ENCODE results near the gene POTEJ. TPM values are rescaled to one million over a fixed set of nuclear protein-coding genes. Genes with fewer than 3 reads are reported as not detected.
"Not testable (repeated sequence)": the region's sequence is repeated elsewhere in the genome, so short reads cannot be mapped to it uniquely, and the experiment has no call there.

POTEJ gene
- total RNA-seq, 4 donors from 2014 or later, result 0.27 TPM; not detected in 3

DNA sequence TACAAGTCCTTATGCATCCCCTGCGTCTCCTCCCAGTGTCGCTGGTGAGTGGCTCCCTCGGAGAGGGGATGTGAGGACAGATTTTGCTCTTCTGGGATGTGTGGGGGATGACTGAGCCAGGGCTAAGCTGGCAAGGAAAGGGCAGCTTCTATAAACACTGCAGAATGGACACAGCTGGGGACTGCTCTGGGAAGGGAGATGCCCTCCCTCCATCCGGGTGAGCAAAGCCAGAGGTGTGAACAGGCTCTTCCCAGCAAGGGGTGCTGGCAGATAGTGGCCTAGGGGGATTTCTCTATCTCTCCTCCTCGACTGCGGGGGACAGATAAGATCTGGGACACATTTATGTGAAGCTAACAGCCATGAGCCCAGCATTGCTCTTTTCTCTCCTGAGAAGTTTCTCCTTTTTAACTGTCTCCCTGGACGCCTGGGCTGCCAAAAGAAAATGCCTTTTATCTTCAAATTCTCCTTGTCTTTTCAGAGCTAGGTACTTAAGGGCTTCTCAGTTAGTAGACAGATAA is 20.3 kb upstream of the POTEJ start:
- H3K4me3 ChIP-seq (replicated peaks in 1 of 3); H3K27me3 ChIP-seq; H3K27ac ChIP-seq; H3K9me3 ChIP-seq; intact Hi-C loops (cut with DNase I); H3K4me1 ChIP-seq; H3K36me3 ChIP-seq; DNase-seq: not testable (repeated sequence)
- WGBS, 2 donors, result 33 to 43% methylated on average over 4 to 6 of the region's 7 CpGs

DNA sequence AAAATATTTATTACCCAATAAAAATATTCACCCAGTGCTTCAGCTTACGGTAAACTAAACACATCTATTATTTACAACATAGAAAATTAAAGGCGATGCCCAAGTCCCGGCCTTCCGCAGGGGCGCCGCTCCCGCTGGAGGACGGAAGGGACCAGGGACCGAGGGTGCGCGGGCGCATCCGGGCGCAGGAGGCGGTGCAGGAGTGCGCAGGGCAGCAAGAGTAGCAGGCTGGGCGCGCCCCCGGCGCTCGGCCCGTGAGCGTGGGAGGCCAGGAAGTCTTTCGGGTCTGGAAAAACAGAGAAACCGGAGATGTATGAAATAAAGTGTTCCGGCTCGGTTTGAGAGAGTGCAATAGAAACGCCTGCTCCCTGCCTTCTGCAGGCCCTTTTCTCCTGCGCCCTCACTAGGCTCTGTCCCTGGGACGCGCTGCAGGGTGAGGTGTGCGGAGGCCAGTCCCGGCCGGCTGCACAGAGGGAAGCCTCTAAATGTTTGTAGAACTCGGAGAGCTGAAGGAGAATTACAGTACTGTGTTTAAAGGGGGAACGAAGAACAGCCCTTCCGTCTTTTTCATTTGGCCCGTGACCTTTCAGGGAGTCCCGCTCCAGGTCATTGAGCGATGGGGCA is 18.3 kb upstream of the POTEJ start:
- H3K9me3 ChIP-seq; H3K36me3 ChIP-seq; H3K4me3 ChIP-seq (replicated peaks in 1 of 3); H3K27me3 ChIP-seq; H3K27ac ChIP-seq; DNase-seq; H3K4me1 ChIP-seq; intact Hi-C loops (cut with DNase I): not testable (repeated sequence)
- WGBS, 2 donors, result 32 to 33% methylated on average over 8 to 9 of the region's 40 CpGs

DNA sequence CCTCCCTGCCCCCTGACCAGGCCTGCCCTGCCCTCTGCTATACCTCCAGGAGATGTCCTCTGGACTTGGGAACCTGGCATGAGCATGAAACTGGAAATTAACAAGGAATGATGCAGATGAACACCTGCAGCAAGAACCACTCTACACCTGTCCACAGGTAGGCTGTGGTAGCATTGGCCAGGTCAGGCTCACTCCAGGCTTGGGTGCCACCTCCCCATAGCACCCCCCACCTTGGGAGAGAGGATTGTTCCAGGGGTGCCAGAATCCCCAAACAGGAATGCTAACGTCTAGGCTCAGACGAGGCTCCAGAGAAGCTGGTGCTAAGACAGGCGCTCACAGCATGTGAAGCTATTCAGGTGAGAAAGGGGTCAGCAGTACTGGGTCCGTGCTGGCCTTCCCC is 17.2 kb upstream of the POTEJ start:
- H3K9me3 ChIP-seq; H3K27ac ChIP-seq; intact Hi-C loops (cut with DNase I); H3K27me3 ChIP-seq; H3K4me1 ChIP-seq; H3K4me3 ChIP-seq (replicated peaks in 1 of 3); DNase-seq; H3K36me3 ChIP-seq: not testable (repeated sequence)
- WGBS, 2 donors, result 83% methylated on average over 2 of the region's 4 CpGs; no CpG with 5 or more reads in 1 of the 2 donors

DNA sequence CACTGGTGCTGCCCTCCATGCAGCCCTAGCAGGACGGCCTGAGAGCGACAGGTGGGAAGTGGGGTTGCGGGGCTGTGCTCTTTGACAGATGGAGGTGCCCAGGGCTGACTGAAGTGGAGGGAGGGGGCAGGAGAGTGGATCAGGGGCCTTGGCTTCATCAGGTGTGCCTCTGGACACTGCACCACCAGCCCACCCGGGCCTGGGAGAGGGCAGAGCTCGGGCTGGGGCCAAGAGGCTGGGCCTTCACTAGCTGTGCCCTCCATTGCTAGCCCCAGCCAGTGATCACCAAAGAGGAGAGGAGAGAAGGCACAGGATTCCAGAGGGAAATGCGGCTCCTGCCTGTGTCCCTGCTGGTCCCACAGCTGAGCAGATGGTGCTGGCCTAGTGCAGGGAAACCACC is 14.5 kb upstream of the POTEJ start:
- H3K27me3 ChIP-seq; H3K4me3 ChIP-seq (replicated peaks in 1 of 3); H3K36me3 ChIP-seq; H3K4me1 ChIP-seq; H3K27ac ChIP-seq; intact Hi-C loops (cut with DNase I); DNase-seq; H3K9me3 ChIP-seq: not testable (repeated sequence)
- 100% methylated on average over 1 of the region's 6 CpGs; no CpG with 5 or more reads in 1 of the 2 donors for WGBS, 2 donors

DNA sequence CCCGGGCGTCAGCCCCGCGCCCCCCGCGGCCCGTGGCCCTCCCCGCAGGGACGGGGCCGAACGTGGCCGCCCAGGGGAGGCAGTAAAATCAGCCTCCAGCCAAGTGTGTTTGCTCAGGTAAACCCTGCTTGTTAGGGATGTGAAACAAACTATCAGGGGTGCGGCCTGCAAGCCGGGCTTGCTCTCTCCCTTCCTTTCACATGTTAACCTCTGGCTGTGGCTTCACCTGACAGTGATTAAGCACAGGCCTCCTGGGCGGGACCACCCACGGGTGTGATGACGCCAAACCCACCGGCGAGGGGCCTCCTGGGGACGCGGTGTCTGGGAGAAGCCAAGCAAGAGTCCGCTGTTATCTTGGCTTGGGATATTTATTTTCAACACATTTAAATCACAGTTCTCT is 13.2 kb upstream of the POTEJ start:
- DNase-seq; H3K27me3 ChIP-seq; H3K27ac ChIP-seq; H3K36me3 ChIP-seq; intact Hi-C loops (cut with DNase I); H3K4me3 ChIP-seq (replicated peaks in 1 of 3); H3K9me3 ChIP-seq; H3K4me1 ChIP-seq: not testable (repeated sequence)
- no CpG with 5 or more reads among the region's 22 CpGs for WGBS, 2 donors

DNA sequence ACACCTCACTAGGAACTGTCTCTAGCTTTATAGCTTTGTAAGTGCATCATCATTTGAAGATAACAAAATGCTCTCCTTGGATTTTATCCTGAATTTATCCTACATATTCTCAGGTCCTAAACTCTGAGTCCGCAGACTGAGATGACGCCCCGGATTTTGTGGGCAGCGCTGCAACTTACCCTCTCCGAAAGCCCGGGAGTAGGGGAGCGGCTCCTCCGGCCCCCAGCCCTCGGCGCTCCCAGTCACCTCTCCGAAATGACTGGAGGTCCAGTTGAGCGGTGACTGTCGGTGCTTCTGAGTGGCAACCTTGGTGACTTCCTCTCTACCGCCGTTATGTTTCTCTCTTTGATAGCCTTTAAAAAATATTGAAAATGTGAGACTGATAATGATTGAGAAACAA is 12.8 kb upstream of the POTEJ start:
- DNase-seq; H3K4me3 ChIP-seq (replicated peaks in 1 of 3); H3K4me1 ChIP-seq; H3K9me3 ChIP-seq; H3K27me3 ChIP-seq; intact Hi-C loops (cut with DNase I); H3K36me3 ChIP-seq; H3K27ac ChIP-seq: not testable (repeated sequence)
- WGBS, 2 donors, result 55 to 62% methylated on average over 10 to 12 of the region's 15 CpGs

DNA sequence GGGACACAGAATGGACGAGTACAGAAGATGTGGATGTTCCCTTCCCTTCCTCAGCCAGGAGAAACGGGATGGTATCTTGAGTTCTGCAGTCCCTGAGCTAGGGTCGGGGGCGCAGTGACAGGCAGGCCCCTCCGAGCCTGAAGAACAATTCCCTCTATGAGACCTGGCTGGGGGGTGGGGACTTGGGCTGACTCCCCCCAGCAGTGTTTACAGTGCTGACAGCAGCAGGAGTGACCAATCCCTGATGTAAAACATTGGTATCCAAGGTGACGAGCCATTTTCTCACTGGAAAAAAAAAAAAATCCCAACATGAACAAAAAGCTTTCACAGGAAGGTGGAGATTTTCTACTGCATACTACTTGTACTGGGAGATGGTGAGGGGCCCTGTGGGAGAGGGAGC is 11.8 kb upstream of the POTEJ start, which contains the start of gene CFC1:
Gene CFC1 (minus strand): TSS at position 183 of the 400 bp plus-strand sequence. CDS start 288 bp downstream, outside the sequence.
- DNase-seq, result not testable (repeated sequence)

DNA sequence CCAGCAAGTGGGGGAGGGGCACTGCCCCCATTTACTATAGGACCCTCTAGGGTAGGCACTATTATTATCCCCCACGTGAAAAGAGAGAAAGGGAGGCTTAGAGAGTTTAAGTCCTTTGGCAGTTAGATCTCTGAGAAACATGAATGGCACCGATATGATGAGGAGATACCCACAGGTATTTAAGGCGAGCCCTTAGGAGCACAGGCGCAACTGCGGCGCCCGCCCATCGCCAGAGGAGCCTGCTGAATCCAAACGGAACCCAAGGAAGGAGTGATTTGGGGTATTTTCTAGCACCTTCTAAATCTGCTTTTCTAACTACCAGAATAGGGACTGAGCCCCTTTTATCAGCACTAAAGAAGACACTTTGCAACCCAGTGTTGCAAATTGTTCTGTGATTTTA is 11.3 kb upstream of the POTEJ start:
- WGBS, 2 donors, result 89% methylated on average over 9 of the region's 9 CpGs; no CpG with 5 or more reads in 1 of the 2 donors
- H3K36me3 ChIP-seq; H3K9me3 ChIP-seq; intact Hi-C loops (cut with DNase I); H3K4me3 ChIP-seq (replicated peaks in 1 of 3); H3K27me3 ChIP-seq; DNase-seq; H3K27ac ChIP-seq; H3K4me1 ChIP-seq: not testable (repeated sequence)

More for the DNA sequence above, 11.8 kb upstream of the POTEJ start, which contains the start of gene CFC1:
- H3K9me3 ChIP-seq; intact Hi-C loops (cut with DNase I); H3K4me1 ChIP-seq; H3K4me3 ChIP-seq (replicated peaks in 1 of 3); H3K36me3 ChIP-seq; H3K27me3 ChIP-seq; H3K27ac ChIP-seq: not testable (repeated sequence)
- WGBS, 2 donors, result no CpG with 5 or more reads among the region's 6 CpGs

DNA sequence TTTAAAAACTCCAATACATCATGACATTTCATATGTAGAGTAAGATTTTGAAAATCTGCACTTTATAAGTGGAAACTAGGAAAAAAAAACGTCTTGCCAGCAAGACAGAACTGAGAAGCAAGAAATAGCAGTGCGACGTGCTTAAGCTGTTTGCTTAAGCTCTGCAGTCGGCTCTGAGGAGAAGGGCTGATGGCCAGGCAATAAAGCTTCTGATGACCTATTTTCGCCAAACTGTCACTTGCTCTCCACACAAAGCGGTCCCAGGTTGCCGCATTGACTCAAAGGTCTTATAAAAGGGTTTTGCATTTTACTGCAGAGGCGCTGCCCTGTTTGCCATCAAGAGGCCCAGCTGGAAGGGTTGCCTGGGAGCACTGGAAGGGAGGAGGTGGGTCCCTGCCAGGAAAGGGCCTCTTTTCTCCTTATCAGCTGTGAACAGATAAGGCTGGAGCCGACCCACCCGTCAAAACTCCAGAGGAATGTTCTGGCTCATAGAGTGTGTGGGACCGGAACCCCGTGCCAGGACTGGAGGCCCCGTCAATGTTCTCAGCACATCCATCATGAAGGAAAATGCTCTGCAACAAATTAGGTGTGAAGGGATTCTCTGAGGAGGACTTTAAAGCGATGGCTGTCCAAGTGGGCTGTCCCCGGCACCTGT is 9.5 kb upstream of the POTEJ start:
- H3K36me3 ChIP-seq; H3K4me1 ChIP-seq; H3K9me3 ChIP-seq; DNase-seq; H3K27ac ChIP-seq; intact Hi-C loops (cut with DNase I); H3K27me3 ChIP-seq; H3K4me3 ChIP-seq (replicated peaks in 1 of 3): not testable (repeated sequence)
- WGBS, 2 donors, result 28 to 30% methylated on average over 5 to 6 of the region's 15 CpGs

DNA sequence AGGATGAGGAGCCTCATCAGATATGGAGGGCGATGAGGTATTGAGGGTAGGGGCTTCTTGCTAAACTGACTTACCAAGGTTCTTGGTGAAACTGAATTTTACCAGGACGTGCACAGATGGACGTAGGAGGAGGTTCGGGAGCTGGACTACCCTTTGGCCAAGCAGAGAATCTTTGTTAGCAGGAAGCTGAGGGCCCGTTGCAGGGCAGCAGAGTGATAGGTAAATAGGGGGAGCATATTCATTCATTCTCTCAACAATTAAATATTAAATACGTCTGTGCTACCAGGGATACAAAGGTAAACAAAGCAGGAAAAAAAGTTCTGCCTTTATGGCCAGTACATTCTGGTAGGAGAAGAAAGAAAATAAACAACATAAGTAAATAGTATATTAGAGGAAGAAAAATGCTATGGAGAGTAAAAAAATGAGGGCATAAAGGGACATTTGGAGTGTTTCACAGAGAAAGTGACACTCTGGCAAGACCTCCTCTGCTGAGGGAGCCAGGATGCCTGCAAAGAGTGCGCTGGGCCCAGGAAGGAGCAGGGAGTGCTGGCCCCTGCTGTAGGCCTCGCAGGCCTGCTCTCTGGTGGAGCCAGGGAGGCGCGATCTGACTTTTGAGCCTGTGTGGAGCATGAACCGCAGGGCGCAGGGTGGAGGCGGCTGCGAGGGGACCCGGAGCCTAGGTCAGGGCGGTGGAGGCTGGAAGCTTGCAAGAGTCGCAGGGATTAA is 2.8 kb upstream of the POTEJ start:
- 100% methylated on average over 2 of the region's 17 CpGs; no CpG with 5 or more reads in 1 of the 2 donors for WGBS, 2 donors
- H3K36me3 ChIP-seq; H3K9me3 ChIP-seq; H3K4me1 ChIP-seq; H3K27ac ChIP-seq; H3K4me3 ChIP-seq (replicated peaks in 1 of 3); DNase-seq; H3K27me3 ChIP-seq; intact Hi-C loops (cut with DNase I): not testable (repeated sequence)

DNA sequence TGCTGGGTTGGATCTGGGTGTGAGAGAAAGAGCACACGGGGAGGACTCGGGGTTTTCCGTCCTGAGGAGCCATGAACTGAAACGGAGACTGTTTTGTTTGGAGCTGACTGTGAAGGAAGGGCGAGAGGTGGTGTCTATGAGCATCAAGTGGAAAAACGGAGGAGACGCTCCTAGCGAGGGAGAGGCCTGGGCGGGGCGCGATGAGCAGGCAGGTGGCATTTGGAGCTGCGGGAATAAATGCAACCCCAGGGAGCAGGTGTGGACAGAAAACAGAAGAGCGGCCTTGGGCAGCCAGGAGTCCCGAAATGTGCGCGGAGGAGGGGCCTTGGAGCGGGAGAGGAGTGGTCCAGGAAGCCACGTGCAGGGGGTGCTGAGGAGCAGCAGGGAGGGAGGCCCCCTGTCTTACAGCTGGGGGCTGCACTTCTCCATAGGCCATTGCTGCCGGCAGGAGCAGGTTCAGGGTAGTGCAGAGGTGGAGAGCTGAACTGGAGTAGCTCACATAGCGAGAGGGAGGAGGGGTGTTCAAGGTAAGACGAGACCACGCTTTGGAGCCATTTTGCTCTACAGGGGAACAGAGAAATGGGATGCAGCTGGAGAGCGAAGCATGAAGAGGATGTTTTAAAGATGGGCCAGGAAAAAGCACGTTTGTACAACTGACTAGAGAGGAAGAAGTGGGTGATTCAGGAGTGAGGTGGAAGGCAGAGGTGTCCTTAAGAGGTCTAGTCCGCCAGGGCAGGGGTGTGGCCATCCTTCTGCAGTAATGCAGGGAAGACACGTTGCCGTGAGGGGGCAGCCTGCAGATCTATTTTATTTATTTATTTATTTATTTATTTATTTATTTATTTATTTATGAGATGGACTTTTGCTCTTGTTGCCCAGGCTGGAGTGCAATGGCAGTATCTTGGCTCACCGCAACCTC is 2.0 kb upstream of the POTEJ start:
- H3K9me3 ChIP-seq; DNase-seq; H3K27me3 ChIP-seq; H3K4me1 ChIP-seq; intact Hi-C loops (cut with DNase I); H3K4me3 ChIP-seq (replicated peaks in 1 of 3); H3K36me3 ChIP-seq; H3K27ac ChIP-seq: not testable (repeated sequence)
- 39 to 45% methylated on average over 7 of the region's 28 CpGs for WGBS, 2 donors

DNA sequence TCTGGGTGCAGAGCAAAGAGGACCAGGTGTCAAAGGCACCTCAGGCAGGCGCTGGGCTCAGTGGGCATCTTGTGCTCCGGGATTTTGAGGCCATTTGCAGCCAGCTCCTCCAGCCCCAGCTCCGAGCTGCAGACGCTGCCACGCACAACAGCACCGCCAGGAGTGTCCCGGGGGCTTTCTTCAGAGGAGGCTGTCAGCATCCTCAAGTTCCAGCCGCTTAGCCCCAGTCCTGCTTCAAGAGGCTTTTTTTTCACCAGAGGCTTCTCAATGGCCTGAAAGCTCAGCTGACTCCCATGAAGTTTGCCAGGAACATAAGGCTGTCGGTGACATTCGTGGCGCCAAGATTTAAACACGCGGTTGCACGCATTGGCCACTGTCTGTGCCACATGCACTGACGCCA is 754 bp upstream of the POTEJ start:
- intact Hi-C loops (cut with DNase I); H3K9me3 ChIP-seq; H3K4me3 ChIP-seq (replicated peaks in 1 of 3); DNase-seq; H3K27ac ChIP-seq; H3K4me1 ChIP-seq; H3K27me3 ChIP-seq; H3K36me3 ChIP-seq: not testable (repeated sequence)
- WGBS, 2 donors, result 82 to 84% methylated on average over 8 of the region's 15 CpGs

Data from thyroid gland (tissue), 4 donors.